ENCODE data around the gene KIF26B. TPM values are rescaled to one million over a fixed set of nuclear protein-coding genes. Genes with fewer than 3 reads are reported as not detected.

The KIF26B gene
- total RNA-seq, 1 experiment from 2014 or later = not detected

DNA sequence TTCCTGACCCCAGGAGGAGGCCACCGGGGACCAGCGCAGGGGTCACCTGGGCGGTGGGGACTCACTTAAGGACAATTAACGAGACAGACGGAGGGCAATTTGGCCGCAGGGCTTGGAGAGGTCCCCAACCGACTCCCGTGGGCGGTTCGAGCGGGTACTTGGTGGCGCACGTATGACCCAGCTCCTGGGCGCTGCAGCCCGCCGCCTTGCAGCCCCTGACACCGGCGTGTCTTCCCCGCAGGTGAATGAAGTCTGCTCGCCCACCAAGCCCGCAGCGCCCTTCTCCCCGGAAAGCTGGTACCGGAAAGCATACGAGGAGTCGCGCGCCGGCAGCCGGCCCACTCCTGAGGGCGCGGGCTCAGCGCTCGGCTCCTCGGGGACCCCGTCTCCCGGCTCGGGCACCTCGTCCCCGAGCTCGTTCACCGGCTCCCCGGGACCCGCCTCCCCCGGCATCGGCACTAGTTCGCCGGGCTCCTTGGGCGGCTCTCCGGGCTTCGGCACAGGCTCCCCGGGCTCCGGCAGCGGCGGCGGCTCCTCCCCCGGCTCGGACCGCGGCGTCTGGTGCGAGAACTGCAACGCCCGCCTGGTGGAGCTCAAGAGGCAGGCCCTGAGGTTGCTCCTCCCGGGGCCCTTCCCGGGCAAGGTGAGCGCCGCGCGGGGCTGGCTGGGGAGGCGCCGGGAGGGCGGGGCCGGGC is 1.4 kb downstream of the KIF26B start:
- no peaks in the 10 kb centered on the region for H3K36me3 ChIP-seq
- H3K9me3 ChIP-seq = no peaks in the 10 kb centered on the region
- peak overlapping the region; percentile 49 for H3K4me3 ChIP-seq
- peak; percentile 85 for DNase-seq
- peaks cover 67% of the 10 kb centered on the region for H3K27me3 ChIP-seq

GRCh38 chr1:245156736-245157505 is 2.1 kb downstream of the KIF26B start:
- Histone ChIP-seq H3K9me3 (no peaks in the 10 kb centered on the region), H3K4me3 (peak overlapping the region; percentile 49), H3K36me3 (no peaks in the 10 kb centered on the region), H3K27me3 (peaks cover 61% of the 10 kb centered on the region)
- DNase-seq = no peak

DNA sequence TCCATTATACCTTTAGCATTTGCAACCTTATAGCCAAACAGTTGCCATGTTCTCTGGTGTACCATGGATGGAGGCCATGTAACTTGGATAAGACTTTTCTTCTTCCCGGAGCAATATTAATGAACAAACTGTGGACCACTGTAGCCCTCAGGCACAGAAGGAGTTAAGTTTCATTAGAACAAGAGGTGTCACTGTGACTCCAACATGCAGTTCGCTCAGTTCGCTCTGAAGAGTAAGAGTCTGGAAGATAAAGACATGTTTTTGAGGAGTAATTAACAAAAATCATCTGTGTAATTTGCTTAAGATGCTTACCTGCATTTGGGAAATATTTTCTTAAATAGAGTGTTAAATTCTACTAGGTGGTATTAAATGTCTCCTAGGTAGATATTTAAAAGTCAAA is 4.1 kb downstream of the KIF26B start:
- Histone ChIP-seq H3K4me3 (no peak overlapping the region), H3K36me3 (no peaks in the 10 kb centered on the region), H3K27me3 (peaks cover 55% of the 10 kb centered on the region), H3K9me3 (no peaks in the 10 kb centered on the region)
- no peak for DNase-seq

DNA sequence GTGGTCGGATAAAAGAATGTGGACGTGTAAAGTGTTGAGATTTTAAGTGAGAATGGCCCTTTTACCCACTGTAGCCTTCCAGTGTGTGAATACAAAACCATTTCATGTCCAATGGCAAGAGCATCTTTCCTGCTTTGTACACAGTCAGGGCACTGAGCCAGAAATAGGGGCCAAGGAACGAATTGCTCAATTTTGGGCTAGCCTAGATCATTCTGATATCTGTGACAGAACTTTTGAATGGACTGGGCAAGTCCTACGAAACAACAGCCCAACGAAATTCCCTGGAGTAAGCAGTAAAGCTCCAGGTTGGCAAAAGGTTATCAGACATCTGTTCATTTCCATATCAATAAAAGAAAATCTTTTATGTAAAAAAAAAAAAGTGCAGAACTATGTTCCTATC is 5.5 kb downstream of the KIF26B start:
- DNase-seq = no peak

GRCh38 chr1:245160741-245161400 is 6.1 kb downstream of the KIF26B start:
- no peaks in the 10 kb centered on the region for H3K9me3 ChIP-seq
- H3K36me3 ChIP-seq = no peaks in the 10 kb centered on the region
- no peak for DNase-seq
- no peak overlapping the region for H3K4me3 ChIP-seq
- peaks cover 35% of the 10 kb centered on the region for H3K27me3 ChIP-seq

More for the DNA sequence above, 5.5 kb downstream of the KIF26B start:
- Histone ChIP-seq H3K36me3 (no peaks in the 10 kb centered on the region), H3K4me3 (no peak overlapping the region), H3K27me3 (peaks cover 41% of the 10 kb centered on the region), H3K9me3 (no peaks in the 10 kb centered on the region)

GRCh38 chr1:245161866-245162265 is 7.1 kb downstream of the KIF26B start:
- Histone ChIP-seq H3K4me3 (no peak overlapping the region), H3K36me3 (no peaks in the 10 kb centered on the region), H3K9me3 (no peaks in the 10 kb centered on the region), H3K27me3 (peaks cover 27% of the 10 kb centered on the region)
- no peak for DNase-seq

- Histone ChIP-seq H3K27me3 (peaks cover 2% of the 10 kb centered on the region; the same call in 1 of the 2 replicates), H3K9me3 (no peaks in the 10 kb centered on the region), H3K4me3 (no peak overlapping the region), H3K36me3 (no peaks in the 10 kb centered on the region)
- no peak for DNase-seq
Measured at GRCh38 chr1:245166471-245166885, 11.7 kb downstream of the KIF26B start.

DNA sequence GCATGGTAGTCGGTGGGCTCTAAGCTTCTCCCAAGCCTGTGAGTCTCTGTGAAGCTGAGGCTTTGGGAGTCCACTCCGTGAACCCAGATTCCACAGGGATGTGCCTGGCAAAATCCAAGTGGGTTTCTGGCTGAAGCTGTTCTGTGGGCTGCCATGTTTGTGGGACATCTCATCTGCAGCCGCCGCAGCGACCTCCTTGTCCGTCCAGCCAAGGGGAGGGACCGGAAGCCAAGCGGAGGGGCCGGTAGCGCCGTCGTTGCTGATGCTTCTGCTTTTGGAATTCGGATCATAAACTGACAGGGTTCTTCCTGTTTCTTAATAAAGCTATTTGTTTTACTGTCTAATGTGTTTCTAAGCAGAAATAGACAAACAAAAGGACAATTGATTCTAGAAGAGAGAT is 13.3 kb downstream of the KIF26B start:
- Histone ChIP-seq H3K27me3 (0 out of 2 replicates have a peak, but pooled peaks cover 1% of the 10 kb centered on the region), H3K9me3 (no peaks in the 10 kb centered on the region), H3K4me3 (no peak overlapping the region), H3K36me3 (no peaks in the 10 kb centered on the region)
- DNase-seq = no peak

GRCh38 chr1:245168906-245169305 is 14.1 kb downstream of the KIF26B start:
- H3K4me3 ChIP-seq = no peak overlapping the region
- no peaks in the 10 kb centered on the region for H3K9me3 ChIP-seq
- no peak for DNase-seq
- no peaks in the 10 kb centered on the region for H3K27me3 ChIP-seq
- H3K36me3 ChIP-seq = no peaks in the 10 kb centered on the region

GRCh38 chr1:245169376-245169775 is 14.6 kb downstream of the KIF26B start:
- DNase-seq = no peak
- Histone ChIP-seq H3K4me3 (no peak overlapping the region), H3K9me3 (no peaks in the 10 kb centered on the region), H3K27me3 (no peaks in the 10 kb centered on the region), H3K36me3 (no peaks in the 10 kb centered on the region)

- DNase-seq = no peak
- no peaks in the 10 kb centered on the region for H3K9me3 ChIP-seq
- no peak overlapping the region for H3K4me3 ChIP-seq
- H3K36me3 ChIP-seq = no peaks in the 10 kb centered on the region
- H3K27me3 ChIP-seq = no peaks in the 10 kb centered on the region
Measured at GRCh38 chr1:245172026-245172425, 17.2 kb downstream of the KIF26B start.

DNA sequence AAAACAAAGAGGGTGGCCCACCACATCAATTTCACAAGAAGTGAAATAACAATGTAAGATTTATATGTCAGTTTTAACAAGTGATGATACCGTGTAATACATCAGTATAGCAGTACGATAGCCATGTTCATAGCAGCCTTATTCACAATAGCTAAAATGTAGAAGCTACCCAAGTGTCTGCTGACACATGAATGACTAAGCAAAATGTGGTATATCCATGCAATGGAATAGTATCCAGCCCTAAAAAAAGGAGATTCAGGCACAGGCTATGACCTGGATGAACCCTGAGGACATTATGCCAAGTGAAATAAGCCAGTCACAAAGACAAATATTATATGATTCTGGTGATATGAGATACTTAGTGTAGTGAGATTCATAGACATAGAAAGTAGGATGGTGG is 18.0 kb downstream of the KIF26B start:
- no peaks in the 10 kb centered on the region for H3K27me3 ChIP-seq
- H3K36me3 ChIP-seq = no peaks in the 10 kb centered on the region
- DNase-seq = no peak
- H3K9me3 ChIP-seq = no peaks in the 10 kb centered on the region
- H3K4me3 ChIP-seq = no peak overlapping the region

- Histone ChIP-seq H3K36me3 (no peaks in the 10 kb centered on the region), H3K27me3 (no peaks in the 10 kb centered on the region), H3K4me3 (no peak overlapping the region), H3K9me3 (no peaks in the 10 kb centered on the region)
- no peak for DNase-seq
Measured at GRCh38 chr1:245173446-245174211, 18.8 kb downstream of the KIF26B start.

GRCh38 chr1:245177071-245177900 is 22.5 kb downstream of the KIF26B start:
- Histone ChIP-seq H3K9me3 (no peaks in the 10 kb centered on the region), H3K27me3 (no peaks in the 10 kb centered on the region), H3K36me3 (no peaks in the 10 kb centered on the region), H3K4me3 (no peak overlapping the region)
- no peak for DNase-seq

- DNase-seq = no peak
- no peaks in the 10 kb centered on the region for H3K36me3 ChIP-seq
- no peak overlapping the region for H3K4me3 ChIP-seq
- no peaks in the 10 kb centered on the region for H3K27me3 ChIP-seq
- no peaks in the 10 kb centered on the region for H3K9me3 ChIP-seq
Measured at GRCh38 chr1:245179706-245180105, 24.9 kb downstream of the KIF26B start.
